ENCODE measurements around the gene MDN1.

The MDN1 gene

DNA sequence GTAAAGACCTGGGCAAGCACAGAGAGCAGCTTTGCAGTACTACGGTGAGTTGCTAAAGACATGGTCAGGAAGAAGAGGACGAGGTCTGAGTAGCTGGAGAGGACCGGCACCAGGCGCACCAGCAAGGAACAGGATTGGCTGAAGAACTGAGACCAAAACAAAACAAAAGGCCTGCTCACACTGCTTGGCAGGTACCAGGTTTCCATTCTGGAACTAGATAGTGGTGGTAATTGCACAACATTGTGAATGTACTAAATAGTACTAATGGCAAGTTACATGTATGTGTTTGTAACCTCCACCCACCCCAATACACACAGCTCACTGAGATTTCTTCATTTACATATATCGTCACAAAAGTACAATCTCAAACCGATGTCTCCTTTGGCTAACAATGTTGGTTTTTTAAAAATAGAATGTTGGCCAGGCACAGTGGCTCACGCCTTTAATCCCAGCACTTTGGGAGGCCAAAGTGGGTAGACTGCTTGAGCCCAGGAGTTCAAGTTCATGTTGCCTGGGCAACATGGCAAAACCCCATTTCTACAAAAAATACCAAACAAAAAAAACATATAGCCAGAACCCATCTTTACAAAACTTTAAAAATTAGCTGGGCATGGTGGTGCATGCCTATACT, 148.5 kb downstream of the MDN1 start:
- Histone ChIP-seq H3K27ac (ENCODE audit: low read depth, low read length) (no peak overlapping the region), H3K9ac (ENCODE audit: low read length) (no peak overlapping the region), H3K4me3 (ENCODE audit: low read depth in 1 of 2, low read length in 2 of 2) (no peak overlapping the region), H3K27me3 (ENCODE audit: control insufficient read depth in 1 of 2, insufficient read depth in 2 of 2, low read length in 2 of 2) (no peaks in the 10 kb centered on the region), H3K9me3 (ENCODE audit: low read length) (no peaks in the 10 kb centered on the region), H3K36me3 (ENCODE audit: insufficient read depth, low read length) (peaks cover 67% of the 10 kb centered on the region), H3K4me1 (ENCODE audit: insufficient read depth, low read length) (peaks cover 4% of the 10 kb centered on the region)

DNA sequence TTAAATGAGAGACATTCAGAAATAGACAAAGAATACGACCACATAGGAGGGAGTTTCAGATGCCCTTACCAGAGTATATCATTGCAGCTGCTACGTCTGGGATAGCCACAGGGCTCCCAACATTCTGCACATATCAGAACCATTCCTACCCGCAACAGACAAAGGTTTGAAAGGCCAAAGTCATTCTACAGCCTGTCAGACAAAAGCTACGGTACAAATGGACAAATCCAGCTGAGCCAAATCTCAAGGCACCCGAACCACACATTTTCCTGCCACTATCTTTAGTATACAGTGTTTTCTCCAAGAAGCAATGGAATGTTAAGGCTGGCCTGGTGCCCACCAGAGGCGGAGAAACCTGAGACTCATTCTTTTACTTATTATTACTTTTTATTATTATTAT, 150.6 kb downstream of the MDN1 start:
- H3K27ac ChIP-seq (ENCODE audit: low read depth, low read length): no peak overlapping the region
- peaks cover 56% of the 10 kb centered on the region for H3K36me3 ChIP-seq (ENCODE audit: insufficient read depth, low read length)
- H3K9me3 ChIP-seq (ENCODE audit: low read length): no peaks in the 10 kb centered on the region

DNA sequence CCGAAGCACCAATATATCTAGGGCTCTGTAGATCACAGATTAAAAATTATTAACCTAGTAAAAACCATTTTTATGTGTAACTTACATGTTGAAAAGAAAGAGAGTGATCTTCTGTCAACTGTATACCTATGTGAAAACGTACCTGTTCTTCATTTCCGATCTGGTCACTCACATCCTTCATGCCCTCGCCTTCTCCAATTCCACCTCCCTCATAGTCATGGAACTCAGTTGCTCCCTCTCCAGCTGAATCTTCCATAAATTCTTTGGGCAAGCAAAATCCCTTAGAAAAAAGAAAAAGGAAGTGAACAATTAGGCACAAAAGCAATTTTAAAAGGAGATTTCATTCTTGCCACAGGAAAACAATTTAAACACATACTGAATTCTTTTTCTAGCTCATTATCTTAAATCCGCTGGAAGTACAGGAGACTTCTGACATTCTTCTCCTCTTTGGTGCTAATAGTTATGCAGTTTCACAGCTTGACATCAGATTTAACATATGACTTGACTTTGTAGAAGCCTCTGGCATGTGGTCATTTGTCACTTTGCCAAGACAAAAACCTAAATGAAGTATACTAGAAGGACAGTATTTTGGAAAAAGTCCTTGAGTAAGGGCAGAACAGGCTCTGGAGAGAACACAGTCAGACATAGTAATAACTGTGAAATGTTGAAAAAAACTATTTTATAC, 151.6 kb downstream of the MDN1 start:
- Histone ChIP-seq H3K4me3 (ENCODE audit: low read depth in 1 of 2, low read length in 2 of 2) (no peak overlapping the region), H3K36me3 (ENCODE audit: insufficient read depth, low read length) (peaks cover 56% of the 10 kb centered on the region), H3K27me3 (ENCODE audit: control insufficient read depth in 1 of 2, insufficient read depth in 2 of 2, low read length in 2 of 2) (no peaks in the 10 kb centered on the region), H3K27ac (ENCODE audit: low read depth, low read length) (no peak overlapping the region), H3K9me3 (ENCODE audit: low read length) (no peaks in the 10 kb centered on the region), H3K4me1 (ENCODE audit: insufficient read depth, low read length) (no peaks in the 10 kb centered on the region), H3K9ac (ENCODE audit: low read length) (no peak overlapping the region)

More for the DNA sequence above, 150.6 kb downstream of the MDN1 start:
- Histone ChIP-seq H3K4me3 (ENCODE audit: low read depth in 1 of 2, low read length in 2 of 2) (no peak overlapping the region), H3K27me3 (ENCODE audit: control insufficient read depth in 1 of 2, insufficient read depth in 2 of 2, low read length in 2 of 2) (no peaks in the 10 kb centered on the region), H3K4me1 (ENCODE audit: insufficient read depth, low read length) (no peaks in the 10 kb centered on the region), H3K9ac (ENCODE audit: low read length) (no peak overlapping the region)

DNA sequence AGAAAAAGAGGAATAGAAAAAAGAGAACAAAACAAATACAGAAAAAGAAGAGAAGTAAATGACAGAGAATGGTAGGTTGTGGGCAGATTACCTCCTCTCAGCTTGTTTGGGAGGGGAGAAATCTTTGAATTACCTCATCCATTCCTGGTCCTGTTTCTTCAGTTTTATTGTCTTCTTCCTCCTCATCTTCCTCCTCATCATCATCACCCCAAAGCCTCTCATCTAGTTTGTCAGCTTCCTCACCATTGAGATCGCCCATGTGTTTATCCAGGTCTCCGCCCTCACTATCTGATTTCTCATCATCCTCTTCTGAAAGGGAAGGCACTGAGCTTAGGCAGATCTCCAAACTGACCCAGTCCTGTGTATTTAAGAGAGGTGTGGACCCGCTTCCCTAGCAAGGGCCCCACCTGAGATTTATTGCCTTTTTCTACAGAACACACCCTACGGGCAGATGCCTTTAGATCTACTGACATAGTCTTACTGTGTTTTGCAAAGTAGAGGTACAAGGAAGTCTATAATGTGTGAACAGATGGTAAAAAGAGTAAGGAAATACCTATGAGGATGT, 156.9 kb downstream of the MDN1 start:
- Histone ChIP-seq H3K36me3 (ENCODE audit: insufficient read depth, low read length) (peaks cover 61% of the 10 kb centered on the region), H3K27me3 (ENCODE audit: control insufficient read depth in 1 of 2, insufficient read depth in 2 of 2, low read length in 2 of 2) (no peaks in the 10 kb centered on the region), H3K9ac (ENCODE audit: low read length) (no peak overlapping the region), H3K4me3 (ENCODE audit: low read depth in 1 of 2, low read length in 2 of 2) (no peak overlapping the region), H3K9me3 (ENCODE audit: low read length) (no peaks in the 10 kb centered on the region), H3K27ac (ENCODE audit: low read depth, low read length) (no peak overlapping the region), H3K4me1 (ENCODE audit: insufficient read depth, low read length) (no peaks in the 10 kb centered on the region)

DNA sequence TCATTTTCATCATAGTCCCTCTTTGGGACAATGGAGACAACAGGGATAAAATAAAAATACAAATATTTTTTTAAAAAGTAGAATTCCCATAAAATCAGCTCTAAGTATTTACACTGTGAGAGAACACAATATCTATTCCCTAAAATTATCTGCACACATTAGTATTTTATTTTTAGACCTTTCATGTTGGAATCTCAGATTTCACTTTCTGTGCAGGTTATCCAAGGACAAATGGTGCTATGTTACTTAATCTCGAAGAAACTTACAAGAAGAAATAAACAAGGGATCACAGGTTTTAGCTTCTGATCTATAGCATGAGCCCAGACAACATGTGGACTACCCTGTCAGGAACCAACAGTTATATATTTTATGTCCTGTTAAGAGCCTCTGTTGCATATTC, 158.0 kb downstream of the MDN1 start:
- no peak overlapping the region for H3K4me3 ChIP-seq (ENCODE audit: low read depth in 1 of 2, low read length in 2 of 2)
- no peaks in the 10 kb centered on the region for H3K4me1 ChIP-seq (ENCODE audit: insufficient read depth, low read length)
- peaks cover 60% of the 10 kb centered on the region for H3K36me3 ChIP-seq (ENCODE audit: insufficient read depth, low read length)
- H3K27ac ChIP-seq (ENCODE audit: low read depth, low read length): no peak overlapping the region
- H3K9ac ChIP-seq (ENCODE audit: low read length): no peak overlapping the region
- H3K9me3 ChIP-seq (ENCODE audit: low read length): no peaks in the 10 kb centered on the region
- H3K27me3 ChIP-seq (ENCODE audit: control insufficient read depth in 1 of 2, insufficient read depth in 2 of 2, low read length in 2 of 2): no peaks in the 10 kb centered on the region

DNA sequence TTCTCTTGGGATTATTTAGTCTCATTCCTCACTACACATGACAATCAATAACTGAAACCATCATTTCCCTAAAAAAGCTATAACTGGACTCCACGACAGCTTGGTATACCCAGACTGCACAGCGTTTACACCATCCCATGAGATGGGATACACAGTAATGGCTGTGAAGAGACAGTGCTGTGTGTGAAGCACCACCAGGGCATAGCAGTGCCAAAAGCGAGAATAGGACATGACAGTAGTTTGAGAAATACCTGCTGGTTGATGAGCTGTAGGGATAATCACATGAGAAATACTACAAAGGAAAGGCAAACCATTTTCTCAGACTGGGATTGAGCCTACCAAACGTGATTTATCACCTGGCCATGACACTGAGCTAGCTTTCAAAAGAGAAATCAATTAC, 158.6 kb downstream of the MDN1 start:
- no peaks in the 10 kb centered on the region for H3K9me3 ChIP-seq (ENCODE audit: low read length)
- H3K36me3 ChIP-seq (ENCODE audit: insufficient read depth, low read length): peaks cover 64% of the 10 kb centered on the region
- no peak overlapping the region for H3K9ac ChIP-seq (ENCODE audit: low read length)
- no peak overlapping the region for H3K27ac ChIP-seq (ENCODE audit: low read depth, low read length)
- no peak overlapping the region for H3K4me3 ChIP-seq (ENCODE audit: low read depth in 1 of 2, low read length in 2 of 2)
- H3K4me1 ChIP-seq (ENCODE audit: insufficient read depth, low read length): no peaks in the 10 kb centered on the region
- H3K27me3 ChIP-seq (ENCODE audit: control insufficient read depth in 1 of 2, insufficient read depth in 2 of 2, low read length in 2 of 2): no peaks in the 10 kb centered on the region

DNA sequence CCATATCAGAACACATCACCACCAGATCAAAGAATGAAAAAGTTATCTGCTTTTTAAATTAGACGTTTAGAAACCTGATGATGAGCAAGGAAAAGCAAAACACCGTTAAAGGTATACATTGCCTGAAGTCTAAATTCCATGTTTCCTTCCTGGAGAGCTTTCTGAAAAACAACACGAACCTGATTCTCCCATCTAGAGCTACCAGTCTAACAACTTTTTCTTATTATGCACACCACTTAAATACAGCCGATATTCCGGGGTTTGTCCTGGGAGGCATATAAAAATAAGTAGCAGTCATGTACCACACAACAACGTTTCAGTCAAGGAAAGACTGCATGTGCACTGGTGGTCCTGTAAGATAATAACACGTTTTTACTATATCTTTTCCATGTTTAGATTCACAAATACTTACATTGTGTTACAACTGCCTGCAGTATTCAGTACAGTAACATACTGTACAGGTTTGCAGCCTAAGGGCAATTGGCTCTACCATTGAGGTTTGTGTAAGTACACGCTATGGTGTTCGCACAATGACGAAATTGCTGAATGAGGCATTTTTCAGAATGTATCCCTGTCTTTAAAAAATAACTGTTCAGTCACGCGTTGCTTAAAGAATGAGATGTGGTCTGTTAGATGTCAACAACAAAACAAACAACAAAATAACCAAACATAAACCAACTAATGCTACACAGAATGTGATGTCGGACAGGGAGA, 162.0 kb downstream of the MDN1 start:
- Histone ChIP-seq H3K4me1 (ENCODE audit: insufficient read depth, low read length) (no peaks in the 10 kb centered on the region), H3K36me3 (ENCODE audit: insufficient read depth, low read length) (peaks cover 64% of the 10 kb centered on the region), H3K4me3 (ENCODE audit: low read depth in 1 of 2, low read length in 2 of 2) (no peak overlapping the region), H3K9me3 (ENCODE audit: low read length) (no peaks in the 10 kb centered on the region), H3K27me3 (ENCODE audit: control insufficient read depth in 1 of 2, insufficient read depth in 2 of 2, low read length in 2 of 2) (no peaks in the 10 kb centered on the region), H3K27ac (ENCODE audit: low read depth, low read length) (no peak overlapping the region), H3K9ac (ENCODE audit: low read length) (no peak overlapping the region)

DNA sequence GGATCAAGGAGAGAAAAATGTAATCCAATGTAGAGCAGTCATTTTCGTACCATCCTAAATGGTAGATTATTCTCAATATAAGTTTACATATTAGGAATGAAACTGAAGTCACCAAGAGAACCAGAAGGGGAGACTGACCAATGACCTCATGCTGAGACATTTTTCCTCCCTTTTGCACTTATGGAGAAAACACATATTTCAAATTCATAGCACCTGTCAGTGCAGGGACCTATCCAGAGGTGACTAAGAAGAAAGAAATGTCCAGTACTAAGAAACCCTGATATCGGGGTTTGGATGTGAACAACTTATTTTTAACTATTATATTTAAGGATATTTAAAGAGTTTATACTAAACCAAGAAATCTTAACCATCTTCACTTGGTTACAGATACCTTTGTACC, 164.5 kb downstream of the MDN1 start:
- Histone ChIP-seq H3K4me1 (ENCODE audit: insufficient read depth, low read length) (no peaks in the 10 kb centered on the region), H3K9ac (ENCODE audit: low read length) (no peak overlapping the region), H3K36me3 (ENCODE audit: insufficient read depth, low read length) (peaks cover 58% of the 10 kb centered on the region), H3K4me3 (ENCODE audit: low read depth in 1 of 2, low read length in 2 of 2) (no peak overlapping the region), H3K9me3 (ENCODE audit: low read length) (no peaks in the 10 kb centered on the region), H3K27ac (ENCODE audit: low read depth, low read length) (no peak overlapping the region), H3K27me3 (ENCODE audit: control insufficient read depth in 1 of 2, insufficient read depth in 2 of 2, low read length in 2 of 2) (no peaks in the 10 kb centered on the region)

DNA sequence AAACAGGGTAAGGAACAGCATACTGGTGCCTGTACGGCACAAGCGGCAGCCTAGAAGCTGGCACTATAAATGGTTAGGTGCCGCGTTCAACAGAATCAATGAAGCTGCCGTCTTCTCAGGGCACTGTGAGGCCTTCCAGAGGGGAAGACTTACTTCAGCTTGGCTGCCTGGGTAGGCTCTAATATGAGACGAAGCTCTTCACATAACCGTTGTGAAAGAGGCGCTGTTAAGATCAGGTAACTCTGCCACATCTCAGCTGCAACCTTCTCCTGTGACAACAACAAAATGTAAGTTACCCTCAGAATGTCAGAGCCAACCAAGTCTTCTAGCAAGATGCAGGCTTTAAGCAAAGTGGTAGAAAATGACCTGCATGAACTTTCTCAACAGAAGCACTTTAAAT, 169.0 kb downstream of the MDN1 start:
- Histone ChIP-seq H3K9ac (ENCODE audit: low read length) (no peak overlapping the region), H3K27ac (ENCODE audit: low read depth, low read length) (no peak overlapping the region), H3K36me3 (ENCODE audit: insufficient read depth, low read length) (peaks cover 56% of the 10 kb centered on the region), H3K4me1 (ENCODE audit: insufficient read depth, low read length) (no peaks in the 10 kb centered on the region), H3K27me3 (ENCODE audit: control insufficient read depth in 1 of 2, insufficient read depth in 2 of 2, low read length in 2 of 2) (no peaks in the 10 kb centered on the region), H3K9me3 (ENCODE audit: low read length) (no peaks in the 10 kb centered on the region), H3K4me3 (ENCODE audit: low read depth in 1 of 2, low read length in 2 of 2) (no peak overlapping the region)

DNA sequence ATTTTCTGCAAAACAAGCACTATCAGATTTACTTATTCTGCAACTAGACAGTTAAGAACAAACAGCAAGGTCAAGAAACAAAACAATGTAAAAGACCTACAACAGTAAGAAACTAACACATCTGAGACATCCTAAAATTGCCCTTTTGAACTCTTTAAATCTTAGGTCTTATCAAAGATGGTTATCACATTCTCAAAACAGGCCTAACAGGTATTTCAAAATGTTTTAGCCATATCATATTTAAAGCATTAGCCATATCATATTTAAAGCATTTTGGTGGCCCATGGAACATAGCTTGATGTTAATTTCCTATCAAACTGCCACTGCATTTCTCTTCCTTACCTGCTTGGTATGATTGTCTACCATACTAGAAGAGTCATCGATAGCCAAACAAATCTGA, 169.9 kb downstream of the MDN1 start:
- no peak overlapping the region for H3K27ac ChIP-seq (ENCODE audit: low read depth, low read length)
- H3K36me3 ChIP-seq (ENCODE audit: insufficient read depth, low read length): peaks cover 60% of the 10 kb centered on the region

DNA sequence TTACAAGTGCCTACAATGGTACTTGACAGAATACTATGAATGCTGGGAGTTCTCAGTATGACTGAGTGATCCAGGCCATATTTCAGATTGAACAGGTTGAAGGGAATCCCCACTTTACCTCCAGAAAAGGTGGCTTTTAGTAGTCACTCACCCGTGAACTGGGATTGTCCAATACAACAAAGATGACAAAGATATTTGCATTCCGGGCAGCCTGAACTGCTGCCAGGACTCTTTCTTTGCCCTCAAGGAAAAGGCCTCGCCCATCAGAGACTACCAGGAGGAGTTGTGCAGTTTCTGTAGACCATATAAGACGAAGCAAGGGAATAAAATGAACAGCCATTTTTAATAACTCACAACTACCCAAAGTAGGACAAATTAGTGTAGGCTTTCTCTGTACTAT, 174.7 kb downstream of the MDN1 start:
- Histone ChIP-seq H3K9me3 (ENCODE audit: low read length) (no peaks in the 10 kb centered on the region), H3K9ac (ENCODE audit: low read length) (no peak overlapping the region), H3K27ac (ENCODE audit: low read depth, low read length) (no peak overlapping the region), H3K4me3 (ENCODE audit: low read depth in 1 of 2, low read length in 2 of 2) (no peak overlapping the region), H3K4me1 (ENCODE audit: insufficient read depth, low read length) (no peaks in the 10 kb centered on the region), H3K36me3 (ENCODE audit: insufficient read depth, low read length) (peaks cover 41% of the 10 kb centered on the region), H3K27me3 (ENCODE audit: control insufficient read depth in 1 of 2, insufficient read depth in 2 of 2, low read length in 2 of 2) (no peaks in the 10 kb centered on the region)

More for the DNA sequence above, 169.9 kb downstream of the MDN1 start:
- Histone ChIP-seq H3K9me3 (ENCODE audit: low read length) (no peaks in the 10 kb centered on the region), H3K27me3 (ENCODE audit: control insufficient read depth in 1 of 2, insufficient read depth in 2 of 2, low read length in 2 of 2) (no peaks in the 10 kb centered on the region), H3K4me1 (ENCODE audit: insufficient read depth, low read length) (no peaks in the 10 kb centered on the region), H3K9ac (ENCODE audit: low read length) (no peak overlapping the region), H3K4me3 (ENCODE audit: low read depth in 1 of 2, low read length in 2 of 2) (no peak overlapping the region)

All from muscle layer of colon (tissue), 2 donors.